WTC11 (cell line): Measurements from ENCODE around the gene UQCC2. TPM values are rescaled to one million over a fixed set of nuclear protein-coding genes. Genes with fewer than 3 reads are reported as not detected.

Experiments
- ATAC-seq: fragments of 200-7000 bp; cut with Tn5 transposase; 2 replicates; pipeline ENCODE4 v1.10.0; 2021; ENCODE audit warnings: mild to moderate bottlenecking, moderate library complexity
- CTCF ChIA-PET: fragments of 300-600 bp; sonication (Branson Sonifier 250); formaldehyde crosslinking; loops from one replicate; lab custom pipeline; 2021; ENCODE audit warnings: antibody characterized with exemption; lab: Charles Lee
- POLR2A ChIA-PET: fragments of 350-600 bp; sonication (Branson Sonifier 250); formaldehyde crosslinking; loops from one replicate; lab custom pipeline; 2021; ENCODE audit warnings: antibody characterized with exemption; lab: Charles Lee
- DNase-seq: peaks from one replicate; pipeline ENCODE4 v3.0.0; 2021; ENCODE audit warnings: low spot score
- H3K27ac Mint-ChIP-seq: 2 replicates; pipeline ENCODE4 v1.8.0; 2021; ENCODE audit warnings: mixed read lengths
- H3K27me3 Mint-ChIP-seq: 2 replicates; pipeline ENCODE4 v1.8.0; 2021; ENCODE audit warnings: low read depth, mild to moderate bottlenecking, moderate library complexity, mixed read lengths
- H3K36me3 Mint-ChIP-seq: 2 replicates; pipeline ENCODE4 v1.8.0; 2021; ENCODE audit warnings: mixed read lengths
- H3K4me1 Mint-ChIP-seq: 2 replicates; pipeline ENCODE4 v1.8.0; 2022; ENCODE audit warnings: mixed read lengths
- H3K4me3 Mint-ChIP-seq: 2 replicates; pipeline ENCODE4 v1.8.0; 2021; ENCODE audit warnings: mild to moderate bottlenecking, moderate library complexity, mixed read lengths
- H3K9me3 Mint-ChIP-seq: 2 replicates; pipeline ENCODE4 v1.8.0; 2021; ENCODE audit warnings: mixed read lengths
- CBFB ChIP-seq: sonication (generic); formaldehyde crosslinking; IDR thresholded peaks from 2 replicates; pipeline ENCODE4 v1.8.1; 2022; ENCODE audit warnings: mild to moderate bottlenecking, low read depth, missing genetic modification reagents
- CREM ChIP-seq: sonication (generic); formaldehyde crosslinking; IDR thresholded peaks from 2 replicates; pipeline ENCODE4 v1.8.1; 2022; ENCODE audit warnings: mild to moderate bottlenecking, missing genetic modification reagents, moderate library complexity
- ELF4 ChIP-seq: sonication (generic); formaldehyde crosslinking; IDR thresholded peaks from 2 replicates; pipeline ENCODE4 v1.8.1; 2022; ENCODE audit warnings: low read depth, mild to moderate bottlenecking, moderate library complexity, missing genetic modification reagents
- GABPB1 ChIP-seq: sonication (generic); formaldehyde crosslinking; IDR thresholded peaks from 2 replicates; pipeline ENCODE4 v1.8.1; 2023; ENCODE audit warnings: mild to moderate bottlenecking, missing genetic modification reagents
- JUN ChIP-seq: sonication (generic); formaldehyde crosslinking; IDR thresholded peaks from 2 replicates; pipeline ENCODE4 v1.8.0; 2023; ENCODE audit warnings: mild to moderate bottlenecking, missing genetic modification reagents
- MYBL2 ChIP-seq: sonication (generic); formaldehyde crosslinking; IDR thresholded peaks from 2 replicates; pipeline ENCODE4 v1.8.1; 2023; ENCODE audit warnings: mild to moderate bottlenecking, moderate library complexity, missing genetic modification reagents
- NFATC4 ChIP-seq: fragments of 250-450 bp; sonication (Bioruptor Pico); IDR thresholded peaks from 2 replicates; pipeline ENCODE4 v1.9.0; 2021; ENCODE audit warnings: mild to moderate bottlenecking
- NFE2L1 ChIP-seq: sonication (generic); formaldehyde crosslinking; IDR thresholded peaks from 2 replicates; pipeline ENCODE4 v1.8.1; 2023; ENCODE audit warnings: missing genetic modification reagents
- RORB ChIP-seq: fragments of 250-450 bp; sonication (Bioruptor Pico); IDR thresholded peaks from 2 replicates; pipeline ENCODE4 v1.9.0; 2021; ENCODE audit warnings: mild to moderate bottlenecking
- SMAD4 ChIP-seq: sonication (generic); formaldehyde crosslinking; IDR thresholded peaks from 2 replicates; pipeline ENCODE4 v1.8.0; 2022; ENCODE audit warnings: mild to moderate bottlenecking, missing genetic modification reagents
- ZNF317 ChIP-seq: sonication (generic); formaldehyde crosslinking; IDR thresholded peaks from 2 replicates; pipeline ENCODE4 v1.8.1; 2023; ENCODE audit warnings: low read depth, mild to moderate bottlenecking, moderate library complexity, missing genetic modification reagents, borderline replicate concordance
- total RNA-seq: library from RNA; stranded (reverse); gene quantifications from 3 replicates; pipeline ENCODE4 v1.2.3, GENCODE V29; 2021
- TF ChIP-seq, protein P1 (sequence below): fragments of 250-450 bp; sonication (Bioruptor Pico); IDR thresholded peaks from 2 replicates; pipeline ENCODE4 v1.9.0; 2021; ENCODE audit warnings: mild to moderate bottlenecking, borderline replicate concordance
- TF ChIP-seq, protein P2 (sequence below): sonication (generic); formaldehyde crosslinking; IDR thresholded peaks from 2 replicates; pipeline ENCODE4 v1.8.1; 2023; ENCODE audit warnings: mild to moderate bottlenecking, missing genetic modification reagents, moderate library complexity
- TF ChIP-seq, protein P3 (sequence below): sonication (generic); formaldehyde crosslinking; IDR thresholded peaks from 2 replicates; pipeline ENCODE4 v1.8.0; 2022; ENCODE audit warnings: mild to moderate bottlenecking, missing genetic modification reagents
- TF ChIP-seq, protein P4 (sequence below): sonication (generic); formaldehyde crosslinking; IDR thresholded peaks from 2 replicates; pipeline ENCODE4 v1.8.1; 2023; ENCODE audit warnings: mild to moderate bottlenecking, missing genetic modification reagents
- TF ChIP-seq, protein P5 (sequence below): fragments of 250-450 bp; sonication (Bioruptor Pico); IDR thresholded peaks from 2 replicates; pipeline ENCODE4 v1.9.0; 2021; ENCODE audit warnings: mild to moderate bottlenecking
- TF ChIP-seq, protein P6 (sequence below): fragments of 250-450 bp; sonication (Bioruptor Pico); IDR thresholded peaks from 2 replicates; pipeline ENCODE4 v1.9.0; 2021; ENCODE audit warnings: mild to moderate bottlenecking

Gene UQCC2
- total RNA-seq, 1 experiment from 2014 or later = 65.8 TPM

DNA sequence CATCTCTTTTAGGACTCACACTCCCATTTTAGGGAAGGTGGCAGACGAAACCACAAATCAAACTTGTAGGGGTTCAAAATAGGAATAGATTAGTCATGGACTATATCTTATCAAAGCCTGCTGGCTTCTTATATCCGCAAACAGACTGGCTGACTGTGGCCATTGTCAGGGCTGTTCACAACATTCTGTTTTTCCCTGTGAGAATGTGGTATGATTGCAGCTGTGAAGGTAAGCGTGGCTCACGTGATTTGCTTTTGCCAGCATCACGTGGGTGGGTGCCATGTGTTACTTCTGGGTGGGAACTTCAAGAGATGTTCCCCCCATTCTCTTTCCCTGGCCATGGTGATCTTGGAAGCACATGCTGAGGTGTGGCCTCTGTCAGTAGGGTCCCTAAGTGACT, 29.3 kb upstream of the UQCC2 start (continued):
- TF ChIP-seq, protein P1, sequence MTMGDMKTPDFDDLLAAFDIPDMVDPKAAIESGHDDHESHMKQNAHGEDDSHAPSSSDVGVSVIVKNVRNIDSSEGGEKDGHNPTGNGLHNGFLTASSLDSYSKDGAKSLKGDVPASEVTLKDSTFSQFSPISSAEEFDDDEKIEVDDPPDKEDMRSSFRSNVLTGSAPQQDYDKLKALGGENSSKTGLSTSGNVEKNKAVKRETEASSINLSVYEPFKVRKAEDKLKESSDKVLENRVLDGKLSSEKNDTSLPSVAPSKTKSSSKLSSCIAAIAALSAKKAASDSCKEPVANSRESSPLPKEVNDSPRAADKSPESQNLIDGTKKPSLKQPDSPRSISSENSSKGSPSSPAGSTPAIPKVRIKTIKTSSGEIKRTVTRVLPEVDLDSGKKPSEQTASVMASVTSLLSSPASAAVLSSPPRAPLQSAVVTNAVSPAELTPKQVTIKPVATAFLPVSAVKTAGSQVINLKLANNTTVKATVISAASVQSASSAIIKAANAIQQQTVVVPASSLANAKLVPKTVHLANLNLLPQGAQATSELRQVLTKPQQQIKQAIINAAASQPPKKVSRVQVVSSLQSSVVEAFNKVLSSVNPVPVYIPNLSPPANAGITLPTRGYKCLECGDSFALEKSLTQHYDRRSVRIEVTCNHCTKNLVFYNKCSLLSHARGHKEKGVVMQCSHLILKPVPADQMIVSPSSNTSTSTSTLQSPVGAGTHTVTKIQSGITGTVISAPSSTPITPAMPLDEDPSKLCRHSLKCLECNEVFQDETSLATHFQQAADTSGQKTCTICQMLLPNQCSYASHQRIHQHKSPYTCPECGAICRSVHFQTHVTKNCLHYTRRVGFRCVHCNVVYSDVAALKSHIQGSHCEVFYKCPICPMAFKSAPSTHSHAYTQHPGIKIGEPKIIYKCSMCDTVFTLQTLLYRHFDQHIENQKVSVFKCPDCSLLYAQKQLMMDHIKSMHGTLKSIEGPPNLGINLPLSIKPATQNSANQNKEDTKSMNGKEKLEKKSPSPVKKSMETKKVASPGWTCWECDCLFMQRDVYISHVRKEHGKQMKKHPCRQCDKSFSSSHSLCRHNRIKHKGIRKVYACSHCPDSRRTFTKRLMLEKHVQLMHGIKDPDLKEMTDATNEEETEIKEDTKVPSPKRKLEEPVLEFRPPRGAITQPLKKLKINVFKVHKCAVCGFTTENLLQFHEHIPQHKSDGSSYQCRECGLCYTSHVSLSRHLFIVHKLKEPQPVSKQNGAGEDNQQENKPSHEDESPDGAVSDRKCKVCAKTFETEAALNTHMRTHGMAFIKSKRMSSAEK (CRISPR knock-in tag) = no peak
- TF ChIP-seq JUN (CRISPR knock-in tag) (no peak), NFATC4 (no peak)

DNA sequence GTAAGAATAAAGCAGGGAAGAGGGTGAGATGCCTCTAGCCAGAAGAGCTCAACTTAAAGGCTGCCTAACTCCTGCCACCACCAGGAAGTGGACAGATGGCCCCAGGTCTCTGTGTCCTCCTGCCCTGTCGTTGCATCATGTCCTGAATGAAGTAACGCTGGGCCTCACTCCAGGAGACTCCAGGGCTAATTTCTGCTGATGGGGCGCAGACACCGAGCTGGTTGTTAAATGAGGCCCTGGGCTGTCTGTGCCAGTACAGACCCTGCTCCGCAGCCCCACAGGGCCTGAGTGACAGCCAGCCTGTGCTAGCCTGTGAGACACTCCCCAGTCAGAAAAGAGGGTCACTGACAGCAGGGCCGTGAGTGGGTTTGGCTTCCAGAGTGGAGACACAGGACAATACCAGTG, 28.7 kb upstream of the UQCC2 start:
- ChIA-PET POLR2A (no interaction called here), CTCF (interaction anchor here (1.1 to 1.2 kb wide), 2 partner anchors 28 to 40 kb away, joined by 3 read pairs; partner anchors contain the start of gene UQCC2)
- Mint-ChIP-seq H3K9me3 (no peaks in the 10 kb centered on the region), H3K27ac (no peak overlapping the region), H3K36me3 (no peaks in the 10 kb centered on the region), H3K4me3 (no peak overlapping the region)
- no peak for ATAC-seq
- DNase-seq = no peak
- TF ChIP-seq, protein P1 (CRISPR knock-in tag) = no peak
- peak; percentile 99 for TF ChIP-seq GABPB1 (CRISPR knock-in tag)
- TF ChIP-seq, all 79 proteins: peak for 1
- Mint-ChIP-seq H3K4me1 (peaks cover 14% of the 10 kb centered on the region), H3K27me3 (no peaks in the 10 kb centered on the region)

DNA sequence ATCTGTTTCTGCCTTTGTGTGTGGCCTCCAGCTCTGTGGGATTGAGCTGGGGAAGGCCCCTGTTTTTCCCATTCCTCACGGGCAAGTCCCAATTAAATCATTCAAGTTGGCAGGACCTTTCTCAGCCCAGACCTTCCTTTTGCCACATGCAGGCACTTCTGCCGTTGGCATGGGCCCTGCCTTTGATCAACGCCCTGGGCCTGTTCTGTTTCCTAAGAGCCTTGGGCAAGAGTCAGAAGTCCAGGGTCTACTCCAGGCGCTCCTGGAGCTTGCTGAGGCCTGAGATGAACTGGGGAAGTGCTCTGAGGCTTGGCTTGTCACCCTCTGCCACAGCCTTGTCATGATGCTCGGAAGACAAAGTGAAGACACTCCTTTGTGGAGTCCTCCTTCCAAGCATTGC, 28.1 kb upstream of the UQCC2 start:
- H3K27me3 Mint-ChIP-seq = no peaks in the 10 kb centered on the region
- no peak for DNase-seq
- H3K9me3 Mint-ChIP-seq = no peaks in the 10 kb centered on the region
- no peaks in the 10 kb centered on the region for H3K36me3 Mint-ChIP-seq
- CTCF ChIA-PET = interaction anchor here (1.1 to 1.2 kb wide), 2 partner anchors 28 to 39 kb away, joined by 3 read pairs; partner anchors contain the start of gene UQCC2
- no peak overlapping the region for H3K4me3 Mint-ChIP-seq
- no peak for ATAC-seq
- no peak overlapping the region for H3K27ac Mint-ChIP-seq
- POLR2A ChIA-PET = no interaction called here
- H3K4me1 Mint-ChIP-seq = peaks cover 10% of the 10 kb centered on the region
- TF ChIP-seq, protein P2, sequence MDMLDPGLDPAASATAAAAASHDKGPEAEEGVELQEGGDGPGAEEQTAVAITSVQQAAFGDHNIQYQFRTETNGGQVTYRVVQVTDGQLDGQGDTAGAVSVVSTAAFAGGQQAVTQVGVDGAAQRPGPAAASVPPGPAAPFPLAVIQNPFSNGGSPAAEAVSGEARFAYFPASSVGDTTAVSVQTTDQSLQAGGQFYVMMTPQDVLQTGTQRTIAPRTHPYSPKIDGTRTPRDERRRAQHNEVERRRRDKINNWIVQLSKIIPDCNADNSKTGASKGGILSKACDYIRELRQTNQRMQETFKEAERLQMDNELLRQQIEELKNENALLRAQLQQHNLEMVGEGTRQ = no peak
- TF ChIP-seq RORB (CRISPR knock-in tag) (no peak), ZNF317 (CRISPR knock-in tag) (no peak), NFE2L1 (CRISPR knock-in tag) (no peak), ELF4 (no peak), SMAD4 (no peak), MYBL2 (CRISPR knock-in tag) (no peak), GABPB1 (CRISPR knock-in tag) (no peak), CREM (CRISPR knock-in tag) (no peak), CBFB (CRISPR knock-in tag) (no peak)
- TF ChIP-seq, protein P3, sequence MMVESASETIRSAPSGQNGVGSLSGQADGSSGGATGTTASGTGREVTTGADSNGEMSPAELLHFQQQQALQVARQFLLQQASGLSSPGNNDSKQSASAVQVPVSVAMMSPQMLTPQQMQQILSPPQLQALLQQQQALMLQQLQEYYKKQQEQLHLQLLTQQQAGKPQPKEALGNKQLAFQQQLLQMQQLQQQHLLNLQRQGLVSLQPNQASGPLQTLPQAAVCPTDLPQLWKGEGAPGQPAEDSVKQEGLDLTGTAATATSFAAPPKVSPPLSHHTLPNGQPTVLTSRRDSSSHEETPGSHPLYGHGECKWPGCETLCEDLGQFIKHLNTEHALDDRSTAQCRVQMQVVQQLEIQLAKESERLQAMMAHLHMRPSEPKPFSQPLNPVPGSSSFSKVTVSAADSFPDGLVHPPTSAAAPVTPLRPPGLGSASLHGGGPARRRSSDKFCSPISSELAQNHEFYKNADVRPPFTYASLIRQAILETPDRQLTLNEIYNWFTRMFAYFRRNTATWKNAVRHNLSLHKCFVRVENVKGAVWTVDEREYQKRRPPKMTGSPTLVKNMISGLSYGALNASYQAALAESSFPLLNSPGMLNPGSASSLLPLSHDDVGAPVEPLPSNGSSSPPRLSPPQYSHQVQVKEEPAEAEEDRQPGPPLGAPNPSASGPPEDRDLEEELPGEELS = no peak
- TF ChIP-seq, protein P4, sequence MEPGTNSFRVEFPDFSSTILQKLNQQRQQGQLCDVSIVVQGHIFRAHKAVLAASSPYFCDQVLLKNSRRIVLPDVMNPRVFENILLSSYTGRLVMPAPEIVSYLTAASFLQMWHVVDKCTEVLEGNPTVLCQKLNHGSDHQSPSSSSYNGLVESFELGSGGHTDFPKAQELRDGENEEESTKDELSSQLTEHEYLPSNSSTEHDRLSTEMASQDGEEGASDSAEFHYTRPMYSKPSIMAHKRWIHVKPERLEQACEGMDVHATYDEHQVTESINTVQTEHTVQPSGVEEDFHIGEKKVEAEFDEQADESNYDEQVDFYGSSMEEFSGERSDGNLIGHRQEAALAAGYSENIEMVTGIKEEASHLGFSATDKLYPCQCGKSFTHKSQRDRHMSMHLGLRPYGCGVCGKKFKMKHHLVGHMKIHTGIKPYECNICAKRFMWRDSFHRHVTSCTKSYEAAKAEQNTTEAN (CRISPR knock-in tag) = no peak
- TF ChIP-seq, protein P5, sequence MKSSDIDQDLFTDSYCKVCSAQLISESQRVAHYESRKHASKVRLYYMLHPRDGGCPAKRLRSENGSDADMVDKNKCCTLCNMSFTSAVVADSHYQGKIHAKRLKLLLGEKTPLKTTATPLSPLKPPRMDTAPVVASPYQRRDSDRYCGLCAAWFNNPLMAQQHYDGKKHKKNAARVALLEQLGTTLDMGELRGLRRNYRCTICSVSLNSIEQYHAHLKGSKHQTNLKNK (CRISPR knock-in tag) = no peak
- TF ChIP-seq, protein P6, sequence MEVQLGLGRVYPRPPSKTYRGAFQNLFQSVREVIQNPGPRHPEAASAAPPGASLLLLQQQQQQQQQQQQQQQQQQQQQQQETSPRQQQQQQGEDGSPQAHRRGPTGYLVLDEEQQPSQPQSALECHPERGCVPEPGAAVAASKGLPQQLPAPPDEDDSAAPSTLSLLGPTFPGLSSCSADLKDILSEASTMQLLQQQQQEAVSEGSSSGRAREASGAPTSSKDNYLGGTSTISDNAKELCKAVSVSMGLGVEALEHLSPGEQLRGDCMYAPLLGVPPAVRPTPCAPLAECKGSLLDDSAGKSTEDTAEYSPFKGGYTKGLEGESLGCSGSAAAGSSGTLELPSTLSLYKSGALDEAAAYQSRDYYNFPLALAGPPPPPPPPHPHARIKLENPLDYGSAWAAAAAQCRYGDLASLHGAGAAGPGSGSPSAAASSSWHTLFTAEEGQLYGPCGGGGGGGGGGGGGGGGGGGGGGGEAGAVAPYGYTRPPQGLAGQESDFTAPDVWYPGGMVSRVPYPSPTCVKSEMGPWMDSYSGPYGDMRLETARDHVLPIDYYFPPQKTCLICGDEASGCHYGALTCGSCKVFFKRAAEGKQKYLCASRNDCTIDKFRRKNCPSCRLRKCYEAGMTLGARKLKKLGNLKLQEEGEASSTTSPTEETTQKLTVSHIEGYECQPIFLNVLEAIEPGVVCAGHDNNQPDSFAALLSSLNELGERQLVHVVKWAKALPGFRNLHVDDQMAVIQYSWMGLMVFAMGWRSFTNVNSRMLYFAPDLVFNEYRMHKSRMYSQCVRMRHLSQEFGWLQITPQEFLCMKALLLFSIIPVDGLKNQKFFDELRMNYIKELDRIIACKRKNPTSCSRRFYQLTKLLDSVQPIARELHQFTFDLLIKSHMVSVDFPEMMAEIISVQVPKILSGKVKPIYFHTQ = no peak
